ENCODE measurements around the gene INTS3. TPM values are rescaled to one million over a fixed set of nuclear protein-coding genes. Genes with fewer than 3 reads are reported as not detected.

INTS3 gene
- total RNA-seq, 5 donors from 2014 or later (not counting 1 experiment from before 2014, with no cell fraction given): 45.9 to 57.7 (median 48.5) TPM

DNA sequence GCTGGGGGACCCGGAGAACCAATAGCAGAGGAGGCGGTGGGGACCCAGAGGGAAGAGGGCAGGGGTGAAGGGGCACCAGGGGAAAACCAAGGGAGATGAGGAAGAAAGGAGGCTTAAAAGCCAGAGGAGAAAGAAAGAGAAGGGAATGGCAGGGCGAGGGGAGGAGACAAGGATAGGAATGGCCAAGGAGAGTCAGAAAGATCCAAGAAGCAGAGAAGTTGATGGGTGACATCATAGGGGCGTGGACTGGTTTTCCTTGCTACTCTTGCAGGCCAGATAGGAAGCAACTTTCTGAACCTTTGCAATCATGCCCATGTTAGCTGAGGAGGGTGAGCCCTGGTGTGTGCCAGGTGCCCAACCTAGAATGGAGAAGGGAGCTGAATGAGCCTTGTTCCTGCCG, 44.0 kb upstream of the INTS3 start:
- no peak overlapping the region for H3K4me3 ChIP-seq (ENCODE audit: control insufficient read depth in 1 of 2, extremely low read depth in 1 of 2, low read length in 1 of 2)
- DNase-seq (no peak), ATAC-seq (replicated peaks in 1 of 4) (no peak)
- H3K36me3 ChIP-seq (ENCODE audit: control insufficient read depth in 2 of 2, extremely low read depth in 1 of 2, insufficient read depth in 1 of 2, low read length in 1 of 2): no peaks in the 10 kb centered on the region
- peaks cover 2 to 11% of the 10 kb centered on the region in 2 experiments for H3K4me1 ChIP-seq (ENCODE audit: control insufficient read depth in 1 of 2, extremely low read depth in 1 of 2, insufficient read depth in 2 of 2, low read length in 2 of 2)
- ChIA-PET CTCF (no interaction called here), POLR2A (no interaction called here)
- Mint-ChIP-seq H3K27me3 (peaks cover 30 to 34% of the 10 kb centered on the region in 2 donors), H3K9me3 (no peaks in the 10 kb centered on the region), H3K4me3 (no peak overlapping the region), H3K4me1 (peaks cover 4 to 13% (median 7%) of the 10 kb centered on the region in 3 donors), H3K27ac (peak overlapping the region in 1 of 2 donors; percentile 62), H3K36me3 (no peaks in the 10 kb centered on the region)
- 76% methylated on average over 4 of the region's 5 CpGs for WGBS (ENCODE audit: insufficient coverage)
- no peak overlapping the region for H3K27ac ChIP-seq (ENCODE audit: low read length)
- peaks cover 2 to 65% of the 10 kb centered on the region in 2 experiments for H3K27me3 ChIP-seq (replicated peaks in 1 of 2; ENCODE audit: control insufficient read depth in 2 of 2, extremely low read depth in 1 of 2, insufficient read depth in 2 of 2, low read length in 1 of 2)
- H3K9me3 ChIP-seq: no peaks in the 10 kb centered on the region

DNA sequence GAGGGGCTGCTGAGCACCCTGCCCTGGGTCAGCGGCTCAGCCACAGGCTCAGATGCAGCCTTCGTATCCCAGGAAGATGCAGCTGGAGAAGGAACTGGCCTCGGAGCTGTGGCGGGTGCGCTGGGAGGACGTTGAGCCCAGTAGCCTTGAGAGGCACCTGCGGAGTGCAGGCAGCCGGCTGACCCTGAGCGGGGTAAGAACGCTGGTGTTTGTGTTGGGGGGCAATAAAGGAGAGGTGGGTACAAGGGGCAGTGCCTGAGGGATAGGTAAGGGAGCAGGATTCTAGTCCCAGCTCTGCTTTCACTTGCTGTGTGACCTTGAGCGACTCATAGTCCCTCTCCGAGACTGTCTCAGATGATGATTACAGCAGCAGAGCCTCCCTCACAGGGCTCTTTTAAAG, 43.0 kb upstream of the INTS3 start:
- no peaks in the 10 kb centered on the region for H3K36me3 ChIP-seq (ENCODE audit: control insufficient read depth in 2 of 2, extremely low read depth in 1 of 2, insufficient read depth in 1 of 2, low read length in 1 of 2)
- no peak overlapping the region for H3K27ac ChIP-seq (ENCODE audit: low read length)
- H3K9me3 ChIP-seq: no peaks in the 10 kb centered on the region
- Mint-ChIP-seq H3K9me3 (no peaks in the 10 kb centered on the region), H3K4me3 (no peak overlapping the region), H3K27ac (no peak overlapping the region), H3K36me3 (no peaks in the 10 kb centered on the region), H3K27me3 (peaks cover 26 to 29% of the 10 kb centered on the region in 2 donors), H3K4me1 (peaks cover 0 to 8% (median 3%) of the 10 kb centered on the region in 3 donors)
- CTCF ChIA-PET: no interaction called here
- H3K27me3 ChIP-seq (replicated peaks in 1 of 2; ENCODE audit: control insufficient read depth in 2 of 2, extremely low read depth in 1 of 2, insufficient read depth in 2 of 2, low read length in 1 of 2): peaks cover 2 to 57% of the 10 kb centered on the region in 2 experiments
- POLR2A ChIA-PET: no interaction called here
- no peak for ATAC-seq (replicated peaks in 1 of 4)
- no peak overlapping the region for H3K4me3 ChIP-seq (ENCODE audit: control insufficient read depth in 1 of 2, extremely low read depth in 1 of 2, low read length in 1 of 2)
- WGBS (ENCODE audit: insufficient coverage): 96% methylated on average over 4 of the region's 12 CpGs
- H3K4me1 ChIP-seq (ENCODE audit: control insufficient read depth in 1 of 2, extremely low read depth in 1 of 2, insufficient read depth in 2 of 2, low read length in 2 of 2): peaks cover 0 to under 1% of the 10 kb centered on the region in 2 experiments
- DNase-seq: no peak

DNA sequence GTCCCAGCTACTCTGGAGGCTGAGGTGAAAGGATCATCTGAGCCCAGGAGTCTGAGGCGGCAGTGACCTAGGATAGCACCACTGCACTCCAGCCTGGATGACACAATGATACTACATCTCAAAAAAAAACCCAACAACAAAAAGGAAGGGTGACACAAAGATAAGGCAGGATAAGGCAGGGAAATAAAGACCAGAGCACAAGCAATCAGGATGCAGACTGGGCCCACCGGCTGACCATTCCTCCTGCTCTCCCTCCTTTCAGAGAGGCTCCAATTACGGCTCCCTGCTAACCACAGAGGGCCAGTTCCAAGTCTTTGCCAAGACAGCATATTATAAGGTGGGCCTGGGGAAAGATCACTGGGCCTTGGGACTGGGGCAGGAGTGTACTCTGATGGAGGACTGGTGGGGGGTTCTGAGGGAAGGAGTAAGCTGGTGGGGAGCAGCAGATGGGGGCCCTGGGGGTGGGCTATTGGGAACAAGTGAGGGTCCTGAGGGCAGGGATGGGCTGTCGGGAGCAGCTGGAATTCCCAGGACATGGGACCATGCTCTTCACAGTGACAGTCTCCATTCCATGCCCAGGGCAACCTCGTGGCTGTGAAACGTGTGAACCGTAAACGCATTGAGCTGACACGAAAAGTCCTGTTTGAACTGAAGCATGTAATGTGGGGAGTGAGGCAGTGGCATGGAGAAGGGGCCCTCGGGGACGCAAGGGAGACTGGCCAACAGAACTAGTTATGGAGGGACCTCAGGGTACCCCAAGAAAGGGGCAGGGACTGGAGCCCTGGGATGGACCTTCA, 42.1 kb upstream of the INTS3 start:
- H3K27me3 ChIP-seq (replicated peaks in 1 of 2; ENCODE audit: control insufficient read depth in 2 of 2, extremely low read depth in 1 of 2, insufficient read depth in 2 of 2, low read length in 1 of 2): peaks cover 1 to 49% of the 10 kb centered on the region in 2 experiments
- Mint-ChIP-seq H3K27me3 (peaks cover 17 to 22% of the 10 kb centered on the region in 2 donors), H3K4me3 (no peak overlapping the region), H3K27ac (no peak overlapping the region), H3K4me1 (peaks cover 0 to 3% (median 3%) of the 10 kb centered on the region in 3 donors), H3K9me3 (no peaks in the 10 kb centered on the region), H3K36me3 (no peaks in the 10 kb centered on the region)
- DNase-seq: no peak
- H3K4me1 ChIP-seq (ENCODE audit: control insufficient read depth in 1 of 2, extremely low read depth in 1 of 2, insufficient read depth in 2 of 2, low read length in 2 of 2): peaks cover 0 to 7% of the 10 kb centered on the region in 2 experiments
- H3K36me3 ChIP-seq (ENCODE audit: control insufficient read depth in 2 of 2, extremely low read depth in 1 of 2, insufficient read depth in 1 of 2, low read length in 1 of 2): no peaks in the 10 kb centered on the region
- ATAC-seq (replicated peaks in 1 of 4): no peak
- ChIA-PET POLR2A (interaction anchor here in 1 of 2 donors (0.6 kb wide), 1 partner anchor 46 kb away, joined by 3 read pairs; no protein-coding TSS in a partner anchor), CTCF (no interaction called here)
- no peak overlapping the region for H3K27ac ChIP-seq (ENCODE audit: low read length)
- H3K4me3 ChIP-seq (ENCODE audit: control insufficient read depth in 1 of 2, extremely low read depth in 1 of 2, low read length in 1 of 2): no peak overlapping the region
- WGBS (ENCODE audit: insufficient coverage): 69% methylated on average over 8 of the region's 11 CpGs
- no peaks in the 10 kb centered on the region for H3K9me3 ChIP-seq

DNA sequence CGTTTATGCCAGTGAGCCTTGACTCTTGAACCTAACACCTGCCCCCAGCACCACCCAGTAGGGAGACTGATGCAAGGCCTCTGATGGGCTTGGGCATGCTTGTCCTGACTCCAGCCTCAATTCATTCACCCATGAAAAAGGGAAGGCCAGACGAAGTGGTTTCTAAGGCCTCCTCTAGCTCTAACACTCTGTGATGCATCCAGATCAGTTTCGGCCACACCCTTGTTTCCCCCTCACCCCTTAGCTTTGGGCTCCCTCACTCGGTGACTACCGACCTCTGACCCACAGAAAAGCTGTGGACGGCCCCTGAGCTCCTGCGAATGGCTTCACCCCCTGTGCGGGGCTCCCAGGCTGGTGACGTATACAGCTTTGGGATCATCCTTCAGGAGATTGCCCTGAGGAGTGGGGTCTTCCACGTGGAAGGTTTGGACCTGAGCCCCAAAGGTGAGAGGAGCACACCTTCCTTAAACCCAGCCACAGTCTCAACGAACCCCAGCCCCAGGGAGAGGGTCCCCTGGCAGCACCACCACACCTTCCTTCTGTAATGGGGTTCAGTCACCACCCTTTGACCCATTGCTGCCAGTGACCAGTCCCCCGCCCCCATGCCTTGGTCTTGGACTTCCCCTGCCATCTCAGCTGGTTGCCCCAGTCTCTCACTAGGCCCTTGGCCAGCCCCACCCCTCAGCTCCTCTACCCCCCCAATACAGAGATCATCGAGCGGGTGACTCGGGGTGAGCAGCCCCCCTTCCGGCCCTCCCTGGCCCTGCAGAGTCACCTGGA, 40.3 kb upstream of the INTS3 start:
- DNase-seq (no peak), ATAC-seq (replicated peaks in 1 of 4) (no peak)
- Histone ChIP-seq H3K27me3 (replicated peaks in 1 of 2; ENCODE audit: control insufficient read depth in 2 of 2, extremely low read depth in 1 of 2, insufficient read depth in 2 of 2, low read length in 1 of 2) (peaks cover 0 to 38% of the 10 kb centered on the region in 2 experiments), H3K4me1 (ENCODE audit: control insufficient read depth in 1 of 2, extremely low read depth in 1 of 2, insufficient read depth in 2 of 2, low read length in 2 of 2) (peaks cover 0 to 13% of the 10 kb centered on the region in 2 experiments), H3K9me3 (no peaks in the 10 kb centered on the region), H3K36me3 (ENCODE audit: control insufficient read depth in 2 of 2, extremely low read depth in 1 of 2, insufficient read depth in 1 of 2, low read length in 1 of 2) (no peaks in the 10 kb centered on the region), H3K27ac (ENCODE audit: low read length) (no peak overlapping the region), H3K4me3 (ENCODE audit: control insufficient read depth in 1 of 2, extremely low read depth in 1 of 2, low read length in 1 of 2) (no peak overlapping the region)
- Mint-ChIP-seq H3K36me3 (no peaks in the 10 kb centered on the region), H3K4me3 (no peak overlapping the region), H3K4me1 (peaks cover 6 to 9% (median 8%) of the 10 kb centered on the region in 3 donors), H3K9me3 (no peaks in the 10 kb centered on the region), H3K27ac (no peak overlapping the region), H3K27me3 (peaks cover 8 to 12% of the 10 kb centered on the region in 2 donors)
- ChIA-PET POLR2A (no interaction called here), CTCF (no interaction called here)
- WGBS (ENCODE audit: insufficient coverage): 81% methylated on average over 4 of the region's 16 CpGs

DNA sequence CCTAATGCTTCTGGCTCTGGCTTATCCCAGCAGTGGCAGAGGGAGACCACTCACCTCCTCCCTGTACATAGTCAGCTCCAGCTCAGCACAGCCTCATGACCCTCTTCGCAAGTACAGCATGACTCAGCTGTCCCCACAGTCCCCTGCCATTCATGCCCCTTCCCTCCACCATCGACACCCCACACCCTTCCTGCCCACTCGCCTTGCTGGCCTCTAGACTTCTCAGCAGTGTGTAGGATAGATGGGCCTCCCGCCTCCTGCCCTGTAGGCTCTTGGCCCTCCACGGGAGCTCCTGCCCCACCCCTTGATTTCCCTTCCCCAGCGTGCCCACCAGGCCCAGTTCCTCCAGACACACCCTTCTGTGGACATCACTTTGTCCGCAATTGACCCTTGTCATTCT, 39.6 kb upstream of the INTS3 start:
- peaks cover 0 to 40% of the 10 kb centered on the region in 2 experiments for H3K27me3 ChIP-seq (replicated peaks in 1 of 2; ENCODE audit: control insufficient read depth in 2 of 2, extremely low read depth in 1 of 2, insufficient read depth in 2 of 2, low read length in 1 of 2)
- no peaks in the 10 kb centered on the region for H3K9me3 ChIP-seq
- H3K4me1 Mint-ChIP-seq: peaks cover 6 to 9% (median 8%) of the 10 kb centered on the region in 3 donors
- no peak overlapping the region for H3K4me3 ChIP-seq (ENCODE audit: control insufficient read depth in 1 of 2, extremely low read depth in 1 of 2, low read length in 1 of 2)
- H3K4me1 ChIP-seq (ENCODE audit: control insufficient read depth in 1 of 2, extremely low read depth in 1 of 2, insufficient read depth in 2 of 2, low read length in 2 of 2): peaks cover 0 to 13% of the 10 kb centered on the region in 2 experiments
- H3K36me3 Mint-ChIP-seq: no peaks in the 10 kb centered on the region
- H3K27ac ChIP-seq (ENCODE audit: low read length): no peak overlapping the region
- ChIA-PET CTCF (no interaction called here), POLR2A (no interaction called here)
- H3K27ac Mint-ChIP-seq: no peak overlapping the region
- ATAC-seq (replicated peaks in 1 of 4): no peak
- H3K9me3 Mint-ChIP-seq: no peaks in the 10 kb centered on the region
- peaks cover 8 to 12% of the 10 kb centered on the region in 2 donors for H3K27me3 Mint-ChIP-seq
- DNase-seq: no peak
- H3K36me3 ChIP-seq (ENCODE audit: control insufficient read depth in 2 of 2, extremely low read depth in 1 of 2, insufficient read depth in 1 of 2, low read length in 1 of 2): no peaks in the 10 kb centered on the region
- 66% methylated on average over 6 of the region's 7 CpGs for WGBS (ENCODE audit: insufficient coverage)
- no peak overlapping the region for H3K4me3 Mint-ChIP-seq

DNA sequence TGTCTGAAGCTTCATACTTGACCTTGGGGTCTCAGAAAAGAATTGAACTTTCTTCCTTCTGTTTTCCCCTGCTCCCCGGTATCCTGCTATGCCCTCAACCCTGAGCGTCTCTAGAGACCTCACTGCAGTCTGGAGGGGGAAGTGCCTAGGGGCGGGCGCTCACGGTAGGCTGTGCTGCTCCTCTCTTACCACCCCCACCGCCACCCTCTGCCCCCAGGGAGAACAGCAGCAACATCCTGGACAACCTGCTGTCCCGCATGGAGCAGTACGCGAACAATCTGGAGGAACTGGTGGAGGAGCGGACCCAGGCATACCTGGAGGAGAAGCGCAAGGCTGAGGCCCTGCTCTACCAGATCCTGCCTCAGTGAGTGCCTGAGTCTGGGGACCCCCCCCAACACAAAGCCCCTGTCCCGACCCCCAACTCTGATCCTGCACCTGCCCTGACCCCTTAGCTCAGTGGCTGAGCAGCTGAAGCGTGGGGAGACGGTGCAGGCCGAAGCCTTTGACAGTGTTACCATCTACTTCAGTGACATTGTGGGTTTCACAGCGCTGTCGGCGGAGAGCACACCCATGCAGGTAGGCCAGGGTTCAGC, 39.0 kb upstream of the INTS3 start:
- Mint-ChIP-seq H3K4me1 (peaks cover 6 to 9% (median 8%) of the 10 kb centered on the region in 3 donors), H3K36me3 (no peaks in the 10 kb centered on the region), H3K9me3 (no peaks in the 10 kb centered on the region), H3K27me3 (peaks cover 3 to 12% of the 10 kb centered on the region in 2 donors), H3K27ac (no peak overlapping the region), H3K4me3 (no peak overlapping the region)
- Histone ChIP-seq H3K9me3 (no peaks in the 10 kb centered on the region), H3K27me3 (replicated peaks in 1 of 2; ENCODE audit: control insufficient read depth in 2 of 2, extremely low read depth in 1 of 2, insufficient read depth in 2 of 2, low read length in 1 of 2) (peaks cover 0 to 39% of the 10 kb centered on the region in 2 experiments), H3K36me3 (ENCODE audit: control insufficient read depth in 2 of 2, extremely low read depth in 1 of 2, insufficient read depth in 1 of 2, low read length in 1 of 2) (no peaks in the 10 kb centered on the region), H3K4me3 (ENCODE audit: control insufficient read depth in 1 of 2, extremely low read depth in 1 of 2, low read length in 1 of 2) (no peak overlapping the region), H3K4me1 (ENCODE audit: control insufficient read depth in 1 of 2, extremely low read depth in 1 of 2, insufficient read depth in 2 of 2, low read length in 2 of 2) (peaks cover 0 to 13% of the 10 kb centered on the region in 2 experiments), H3K27ac (ENCODE audit: low read length) (no peak overlapping the region)
- DNase-seq (no peak), ATAC-seq (replicated peaks in 1 of 4) (no peak)
- CTCF ChIA-PET: no interaction called here
- POLR2A ChIA-PET: no interaction called here
- WGBS (ENCODE audit: insufficient coverage): 81% methylated on average over 15 of the region's 18 CpGs

All from T-cell (primary cell).